Medulla oblongata (tissue), 1 donor: ENCODE measurements around the gene CDH4.

Experiments used
- DNase-seq: peaks from one replicate; pipeline ENCODE4 v3.0.0-alpha.2; 2015; ENCODE audit errors: extremely low spot score

CDH4 gene

GRCh38 chr20:61803915-61804751, 552.1 kb downstream of the CDH4 start:
- DNase-seq: no peak

- DNase-seq: no peak
Measured at GRCh38 chr20:61804752-61805295, 552.8 kb downstream of the CDH4 start.

- no peak for DNase-seq
Measured at GRCh38 chr20:61805365-61805764, 553.3 kb downstream of the CDH4 start.

- DNase-seq: no peak
Measured at GRCh38 chr20:61805781-61806180, 553.7 kb downstream of the CDH4 start.

GRCh38 chr20:61806314-61806713, 554.3 kb downstream of the CDH4 start:
- no peak for DNase-seq

GRCh38 chr20:61806995-61807394, 554.9 kb downstream of the CDH4 start:
- DNase-seq: no peak

GRCh38 chr20:61807471-61808160, 555.6 kb downstream of the CDH4 start:
- DNase-seq: no peak

- DNase-seq: no peak
Measured at GRCh38 chr20:61808447-61808846, 556.4 kb downstream of the CDH4 start.

- no peak for DNase-seq
Measured at GRCh38 chr20:61809006-61809770, 557.1 kb downstream of the CDH4 start.

GRCh38 chr20:61810066-61810737, 558.1 kb downstream of the CDH4 start:
- DNase-seq: no peak

GRCh38 chr20:61810738-61811135, 558.7 kb downstream of the CDH4 start:
- no peak for DNase-seq

GRCh38 chr20:61811166-61811565, 559.1 kb downstream of the CDH4 start:
- no peak for DNase-seq

- DNase-seq: no peak
Measured at GRCh38 chr20:61812121-61812844, 560.2 kb downstream of the CDH4 start.

GRCh38 chr20:61812845-61813485, 560.9 kb downstream of the CDH4 start:
- no peak for DNase-seq

GRCh38 chr20:61813791-61814190, 561.7 kb downstream of the CDH4 start:
- no peak for DNase-seq

GRCh38 chr20:61814244-61814643, 562.2 kb downstream of the CDH4 start:
- DNase-seq: no peak

GRCh38 chr20:61814726-61815125, 562.7 kb downstream of the CDH4 start:
- no peak for DNase-seq

- no peak for DNase-seq
Measured at GRCh38 chr20:61815176-61815575, 563.1 kb downstream of the CDH4 start.

GRCh38 chr20:61815678-61816077, 563.6 kb downstream of the CDH4 start:
- no peak for DNase-seq
